ENCODE results near the gene PIKFYVE.
"Not testable (repeated sequence)": the region's sequence is repeated elsewhere in the genome, so short reads cannot be mapped to it uniquely, and the experiment has no call there.

The PIKFYVE gene

DNA sequence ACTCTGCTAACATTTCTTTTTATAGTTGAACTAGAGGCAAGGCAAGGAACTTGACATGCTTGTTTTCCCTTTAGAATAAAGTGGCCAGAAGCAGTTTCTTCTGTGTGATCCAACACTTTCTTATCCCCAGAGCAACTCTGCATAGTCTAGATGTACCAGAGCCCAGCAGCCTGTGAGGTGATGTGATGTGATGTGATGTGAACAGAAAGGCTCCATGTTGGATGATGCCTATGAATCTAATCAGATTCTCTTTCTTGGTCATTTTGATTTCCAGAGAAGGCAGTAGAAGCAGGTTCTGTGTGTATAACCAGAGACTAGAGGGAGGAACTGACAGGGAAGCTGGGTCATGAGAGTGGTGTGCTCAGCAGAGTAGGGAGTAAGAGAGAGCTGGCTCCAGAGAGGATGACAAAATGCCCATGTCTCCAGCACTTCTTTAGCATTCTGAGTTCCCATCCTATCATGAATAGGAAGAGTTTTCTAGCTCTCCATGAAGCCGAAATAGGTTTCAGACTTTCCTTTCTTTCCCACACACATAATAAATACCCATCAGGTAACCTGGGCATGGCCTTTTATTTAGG is 109.5 kb downstream of the PIKFYVE start:
- no peak overlapping the region for H3K4me3 ChIP-seq (ENCODE audit: low read depth, low read length)
- TF ChIP-seq, protein P1, sequence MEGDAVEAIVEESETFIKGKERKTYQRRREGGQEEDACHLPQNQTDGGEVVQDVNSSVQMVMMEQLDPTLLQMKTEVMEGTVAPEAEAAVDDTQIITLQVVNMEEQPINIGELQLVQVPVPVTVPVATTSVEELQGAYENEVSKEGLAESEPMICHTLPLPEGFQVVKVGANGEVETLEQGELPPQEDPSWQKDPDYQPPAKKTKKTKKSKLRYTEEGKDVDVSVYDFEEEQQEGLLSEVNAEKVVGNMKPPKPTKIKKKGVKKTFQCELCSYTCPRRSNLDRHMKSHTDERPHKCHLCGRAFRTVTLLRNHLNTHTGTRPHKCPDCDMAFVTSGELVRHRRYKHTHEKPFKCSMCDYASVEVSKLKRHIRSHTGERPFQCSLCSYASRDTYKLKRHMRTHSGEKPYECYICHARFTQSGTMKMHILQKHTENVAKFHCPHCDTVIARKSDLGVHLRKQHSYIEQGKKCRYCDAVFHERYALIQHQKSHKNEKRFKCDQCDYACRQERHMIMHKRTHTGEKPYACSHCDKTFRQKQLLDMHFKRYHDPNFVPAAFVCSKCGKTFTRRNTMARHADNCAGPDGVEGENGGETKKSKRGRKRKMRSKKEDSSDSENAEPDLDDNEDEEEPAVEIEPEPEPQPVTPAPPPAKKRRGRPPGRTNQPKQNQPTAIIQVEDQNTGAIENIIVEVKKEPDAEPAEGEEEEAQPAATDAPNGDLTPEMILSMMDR (IDR thresholded peaks at IDR 0.05; ENCODE audit: low read depth, low read length) = no peak

DNA sequence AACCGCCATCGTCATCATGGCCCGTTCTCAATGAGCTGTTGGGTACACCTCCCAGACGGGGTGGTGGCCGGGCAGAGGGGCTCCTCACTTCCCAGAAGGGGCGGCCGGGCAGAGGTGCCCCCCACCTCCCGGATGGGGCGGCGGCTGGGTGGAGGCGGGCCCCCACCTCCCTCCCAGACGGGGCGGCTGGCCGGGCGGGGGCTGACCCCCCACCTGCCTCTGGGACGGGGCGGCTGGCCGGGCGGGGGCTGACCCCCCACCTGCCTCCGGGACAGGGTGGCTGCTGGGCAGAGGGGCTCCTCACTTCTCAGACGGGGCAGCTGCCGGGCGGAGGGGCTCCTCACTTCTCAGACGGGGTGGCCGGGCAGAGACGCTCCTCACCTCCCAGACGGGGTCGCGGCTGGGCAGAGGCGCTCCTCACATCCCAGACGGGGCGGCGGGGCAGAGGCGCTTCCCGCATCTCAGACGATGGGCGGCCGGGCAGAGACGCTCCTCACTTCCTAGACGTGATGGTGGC is 111.3 kb downstream of the PIKFYVE start:
- not testable (repeated sequence) for H3K4me3 ChIP-seq (ENCODE audit: low read depth, low read length)

DNA sequence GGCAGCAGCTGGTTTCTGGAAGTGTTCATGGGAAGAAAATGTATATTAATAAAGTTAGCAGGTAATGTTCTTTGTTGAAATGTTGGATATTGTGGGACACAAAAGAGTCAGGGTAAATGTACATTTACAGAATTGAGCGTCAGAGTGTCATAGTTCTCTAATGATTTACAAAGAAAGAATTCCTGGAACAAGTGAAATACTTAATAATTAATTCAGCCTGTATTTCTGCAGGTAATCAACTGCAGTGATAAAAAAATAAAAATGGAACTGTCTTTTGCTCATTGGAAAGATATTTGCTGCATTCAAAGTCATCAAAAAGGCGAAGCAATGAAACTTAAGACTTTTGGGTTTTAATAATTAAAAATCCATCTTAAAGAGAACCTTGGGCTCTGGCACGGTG is 113.1 kb downstream of the PIKFYVE start:
- H3K4me3 ChIP-seq (ENCODE audit: low read depth, low read length) = no peak overlapping the region
- TF ChIP-seq, protein P1 (IDR thresholded peaks at IDR 0.05; ENCODE audit: low read depth, low read length) = no peak

DNA sequence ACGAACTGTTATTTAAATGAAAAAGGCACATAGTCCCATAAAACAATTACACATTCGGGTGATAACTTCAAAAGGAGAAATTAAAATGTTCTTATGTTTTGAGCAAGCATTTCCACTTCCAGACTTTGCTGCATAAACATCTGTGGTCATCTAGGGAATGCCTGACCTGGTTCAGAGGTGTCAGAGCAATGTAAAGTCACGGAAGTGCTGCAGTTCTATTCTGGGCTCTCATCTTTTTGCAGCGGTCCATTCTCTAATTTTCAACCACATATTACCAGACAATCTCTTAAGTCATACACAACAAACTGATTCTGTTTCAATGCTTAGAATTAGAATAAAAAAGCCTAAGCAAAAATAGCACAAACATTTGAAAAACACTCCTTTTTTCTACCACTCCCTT is 118.6 kb downstream of the PIKFYVE start:
- TF ChIP-seq, protein P1 (IDR thresholded peaks at IDR 0.05; ENCODE audit: low read depth, low read length) = no peak
- no peak overlapping the region for H3K4me3 ChIP-seq (ENCODE audit: low read depth, low read length)

DNA sequence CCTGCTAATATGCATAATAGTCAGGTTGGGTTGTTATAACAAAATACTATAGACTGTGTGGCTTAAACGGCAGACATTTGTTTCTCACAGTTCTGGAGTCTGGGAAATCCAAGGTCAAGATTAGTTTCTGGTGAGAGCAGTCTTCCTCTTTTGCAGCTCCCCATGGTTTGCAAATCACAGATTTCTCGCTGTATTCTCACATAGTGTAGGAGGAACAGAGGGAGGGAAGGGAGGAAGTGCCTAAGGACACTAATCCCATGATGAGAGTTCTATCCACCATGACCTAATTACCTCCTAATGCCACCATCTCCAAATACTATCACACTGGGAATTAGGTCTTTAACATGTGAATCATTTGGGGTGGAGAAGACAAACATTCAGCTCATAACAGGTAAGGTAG is 120.5 kb downstream of the PIKFYVE start:
- TF ChIP-seq, protein P1 (IDR thresholded peaks at IDR 0.05; ENCODE audit: low read depth, low read length) = no peak
- H3K4me3 ChIP-seq (ENCODE audit: low read depth, low read length) = no peak overlapping the region

DNA sequence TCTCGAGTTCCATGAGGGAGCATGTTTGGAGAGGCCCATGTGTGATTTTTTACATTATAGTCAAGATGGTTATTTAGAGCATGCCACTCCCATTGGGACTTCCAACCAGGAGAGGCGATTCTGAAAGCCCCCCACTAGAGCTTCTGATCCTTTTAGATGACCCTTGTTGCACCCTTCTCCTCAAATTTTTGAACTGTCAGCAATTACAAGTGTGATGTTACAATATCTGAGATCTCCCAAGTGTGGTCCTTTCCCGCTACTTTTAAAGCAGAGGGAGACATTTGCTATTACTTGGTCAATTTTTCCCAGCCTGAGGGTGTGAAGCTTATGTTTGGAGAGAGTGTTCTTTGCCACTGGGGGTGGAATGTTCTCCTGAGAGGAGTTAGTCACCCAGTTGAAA is 123.9 kb downstream of the PIKFYVE start:
- no peak overlapping the region for H3K4me3 ChIP-seq (ENCODE audit: low read depth, low read length)
- TF ChIP-seq, protein P1 (IDR thresholded peaks at IDR 0.05; ENCODE audit: low read depth, low read length) = no peak

DNA sequence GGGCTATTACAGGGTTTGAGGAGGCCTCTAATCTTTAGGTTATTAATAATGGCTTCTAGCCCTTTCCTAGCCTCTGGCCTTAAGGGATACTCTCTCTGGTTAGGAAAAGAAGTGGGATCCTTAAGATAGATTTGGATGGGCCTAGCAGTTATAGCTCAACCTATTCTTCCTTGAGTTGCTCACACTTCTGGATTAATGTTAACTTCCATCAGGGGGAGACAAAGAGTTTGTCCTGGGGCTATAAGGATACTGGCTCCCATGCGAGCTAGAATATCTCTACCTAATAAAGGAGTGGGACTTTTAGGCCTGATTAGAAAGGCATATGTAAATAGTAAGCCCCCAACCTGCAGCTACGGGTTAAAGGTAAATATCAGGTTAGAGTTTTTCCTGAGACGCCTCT is 126.2 kb downstream of the PIKFYVE start:
- no peak overlapping the region for H3K4me3 ChIP-seq (ENCODE audit: low read depth, low read length)
- TF ChIP-seq, protein P1 (IDR thresholded peaks at IDR 0.05; ENCODE audit: low read depth, low read length) = peak; percentile 25; the same call in 1 of the 2 replicates

DNA sequence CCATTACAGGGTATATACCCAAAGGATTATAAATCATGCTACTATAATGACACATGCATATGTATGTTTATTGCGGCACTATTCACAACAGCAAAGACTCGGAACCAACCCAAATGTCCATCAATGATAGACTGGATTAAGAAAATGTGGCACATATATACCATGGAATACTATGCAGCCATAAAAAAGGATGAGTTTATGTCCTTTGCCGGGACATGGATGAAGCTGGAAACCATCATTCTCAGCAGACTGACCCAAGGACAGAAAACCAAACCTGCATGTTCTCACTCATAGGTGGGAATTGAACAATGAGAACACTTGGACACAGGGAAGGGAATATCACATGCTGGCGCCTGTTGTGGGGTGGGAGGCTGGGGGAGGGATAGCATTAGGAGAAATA is 130.7 kb downstream of the PIKFYVE start:
- not testable (repeated sequence) for H3K4me3 ChIP-seq (ENCODE audit: low read depth, low read length)

Data from WI38 (cell line).